Fibroblast of mammary gland (primary cell): ENCODE data around the gene PRPF8.

Experiments used
- DNase-seq: peaks from one replicate; pipeline ENCODE4 v3.0.0-alpha.2; 2010; ENCODE audit warnings: low read depth
- H3K4me3 ChIP-seq: 2 replicates; pipeline ENCODE4 v1.5.1; 2011; ENCODE audit warnings: low read depth, mild to moderate bottlenecking, low read length, moderate library complexity; ENCODE audit not compliant: control insufficient read depth
- TF ChIP-seq, protein P1 (sequence below): conservative IDR thresholded peaks from 2 replicates; pipeline ENCODE4 v1.5.1; 2011; ENCODE audit warnings: low read depth, low read length, inconsistent platforms; ENCODE audit not compliant: control insufficient read depth, insufficient read depth

The PRPF8 gene

DNA sequence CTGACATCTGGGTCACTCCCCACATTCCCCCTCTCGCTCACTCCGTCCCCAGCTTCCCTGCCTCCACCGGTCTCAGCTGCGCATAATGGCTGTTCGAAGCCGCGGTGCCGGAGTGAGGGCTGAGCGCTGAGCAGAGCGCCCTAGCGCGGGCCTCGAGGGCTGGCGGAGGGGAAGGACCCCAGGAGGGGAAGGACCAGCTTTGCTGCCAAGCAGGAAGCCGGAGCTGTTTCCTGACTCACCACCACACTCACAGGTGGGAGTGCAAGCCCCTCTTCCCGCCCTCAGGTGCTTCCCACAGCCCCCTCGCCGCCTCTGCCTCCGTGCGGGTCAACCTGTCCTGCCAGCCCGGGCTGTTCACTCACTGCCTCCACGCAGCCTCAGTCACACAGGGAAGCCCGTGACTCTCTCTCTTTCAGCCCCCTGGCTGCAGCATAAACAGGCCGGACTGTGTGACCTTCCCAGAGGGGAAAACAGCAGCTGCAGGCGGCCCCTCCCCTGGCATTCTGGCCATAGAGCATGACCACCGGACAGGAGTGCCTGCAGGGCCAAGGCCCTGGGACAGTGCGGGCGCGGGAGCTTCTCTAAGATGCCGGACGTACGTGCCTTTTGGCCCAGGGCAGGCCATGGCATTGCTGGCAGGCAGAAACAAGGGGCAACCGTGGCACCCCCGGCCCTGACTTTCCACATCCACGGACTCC is 79.7 kb downstream of the PRPF8 start:
- H3K4me3 ChIP-seq = no peak overlapping the region
- DNase-seq = no peak
- TF ChIP-seq, protein P1, sequence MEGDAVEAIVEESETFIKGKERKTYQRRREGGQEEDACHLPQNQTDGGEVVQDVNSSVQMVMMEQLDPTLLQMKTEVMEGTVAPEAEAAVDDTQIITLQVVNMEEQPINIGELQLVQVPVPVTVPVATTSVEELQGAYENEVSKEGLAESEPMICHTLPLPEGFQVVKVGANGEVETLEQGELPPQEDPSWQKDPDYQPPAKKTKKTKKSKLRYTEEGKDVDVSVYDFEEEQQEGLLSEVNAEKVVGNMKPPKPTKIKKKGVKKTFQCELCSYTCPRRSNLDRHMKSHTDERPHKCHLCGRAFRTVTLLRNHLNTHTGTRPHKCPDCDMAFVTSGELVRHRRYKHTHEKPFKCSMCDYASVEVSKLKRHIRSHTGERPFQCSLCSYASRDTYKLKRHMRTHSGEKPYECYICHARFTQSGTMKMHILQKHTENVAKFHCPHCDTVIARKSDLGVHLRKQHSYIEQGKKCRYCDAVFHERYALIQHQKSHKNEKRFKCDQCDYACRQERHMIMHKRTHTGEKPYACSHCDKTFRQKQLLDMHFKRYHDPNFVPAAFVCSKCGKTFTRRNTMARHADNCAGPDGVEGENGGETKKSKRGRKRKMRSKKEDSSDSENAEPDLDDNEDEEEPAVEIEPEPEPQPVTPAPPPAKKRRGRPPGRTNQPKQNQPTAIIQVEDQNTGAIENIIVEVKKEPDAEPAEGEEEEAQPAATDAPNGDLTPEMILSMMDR = no peak

- DNase-seq = no peak
Measured at GRCh38 chr17:1601571-1601970, 83.1 kb downstream of the PRPF8 start.

More at GRCh38 chr17:1601571-1601970, 83.1 kb downstream of the PRPF8 start:
- no peak overlapping the region for H3K4me3 ChIP-seq
- TF ChIP-seq, protein P1 = no peak
